Nephron progenitor cell (in vitro differentiated cells): ENCODE data around the gene RPS6KB2.
A peak's percentile ranks its signal among the peaks of the same experiment; 100 is the strongest.

Experiments
- DNase-seq: peaks from one replicate; pipeline ENCODE4 v3.0.0; 2021
- H3K27ac Mint-ChIP-seq: 2 replicates; pipeline ENCODE4 v1.8.0; 2021; ENCODE audit warnings: mild to moderate bottlenecking, moderate library complexity, mixed read lengths
- H3K27me3 Mint-ChIP-seq: 2 replicates; pipeline ENCODE4 v1.8.0; 2021; ENCODE audit warnings: mild to moderate bottlenecking, low read depth, mixed read lengths; ENCODE audit not compliant: poor library complexity
- H3K36me3 Mint-ChIP-seq: 2 replicates; pipeline ENCODE4 v1.8.0; 2021; ENCODE audit warnings: low read depth, mixed read lengths
- H3K4me1 Mint-ChIP-seq: 2 replicates; pipeline ENCODE4 v1.8.0; 2021; ENCODE audit warnings: mixed read lengths
- H3K4me3 Mint-ChIP-seq: 2 replicates; pipeline ENCODE4 v1.8.0; 2021; ENCODE audit warnings: mild to moderate bottlenecking, moderate library complexity, mixed read lengths
- H3K9me3 Mint-ChIP-seq: 2 replicates; pipeline ENCODE4 v1.8.0; 2021; ENCODE audit warnings: mild to moderate bottlenecking, moderate library complexity, mixed read lengths
- CTCF ChIP-seq: fragments of 200-600 bp; sonication (generic); IDR thresholded peaks from 2 replicates; pipeline ENCODE4 v1.5.0; 2021; ENCODE audit warnings: antibody characterized with exemption

The RPS6KB2 gene

GRCh38 chr11:67396259-67396581 lies 32.1 kb upstream of the RPS6KB2 start:
- Mint-ChIP-seq H3K27ac (peak overlapping the region; percentile 66), H3K4me3 (no peak overlapping the region), H3K27me3 (peaks cover 4% of the 10 kb centered on the region), H3K4me1 (peaks cover 50% of the 10 kb centered on the region), H3K9me3 (no peaks in the 10 kb centered on the region), H3K36me3 (peaks cover 13% of the 10 kb centered on the region)
- DNase-seq, result no peak
- no peak for TF ChIP-seq CTCF

GRCh38 chr11:67396587-67397389 lies 31.5 kb upstream of the RPS6KB2 start:
- no peak overlapping the region for H3K4me3 Mint-ChIP-seq
- H3K9me3 Mint-ChIP-seq, result no peaks in the 10 kb centered on the region
- TF ChIP-seq CTCF, result no peak
- H3K27ac Mint-ChIP-seq, result peak overlapping the region; percentile 88
- peaks cover 13% of the 10 kb centered on the region for H3K36me3 Mint-ChIP-seq
- DNase-seq, result no peak
- peaks cover 47% of the 10 kb centered on the region for H3K4me1 Mint-ChIP-seq
- H3K27me3 Mint-ChIP-seq, result peaks cover 4% of the 10 kb centered on the region

GRCh38 chr11:67397536-67397935 lies 30.8 kb upstream of the RPS6KB2 start:
- Mint-ChIP-seq H3K4me1 (peaks cover 45% of the 10 kb centered on the region), H3K36me3 (peaks cover 13% of the 10 kb centered on the region), H3K9me3 (no peaks in the 10 kb centered on the region), H3K4me3 (no peak overlapping the region), H3K27ac (peak overlapping the region; percentile 90), H3K27me3 (peaks cover 4% of the 10 kb centered on the region)
- TF ChIP-seq CTCF, result no peak
- DNase-seq, result no peak

- Mint-ChIP-seq H3K27me3 (no peaks in the 10 kb centered on the region), H3K27ac (peak overlapping the region; percentile 90), H3K4me1 (peaks cover 42% of the 10 kb centered on the region), H3K9me3 (no peaks in the 10 kb centered on the region), H3K36me3 (peaks cover 13% of the 10 kb centered on the region), H3K4me3 (no peak overlapping the region)
- no peak for DNase-seq
- no peak for TF ChIP-seq CTCF
Measured at GRCh38 chr11:67397986-67398660, 30.2 kb upstream of the RPS6KB2 start.

- no peak for TF ChIP-seq CTCF
- Mint-ChIP-seq H3K9me3 (no peaks in the 10 kb centered on the region), H3K27ac (peak overlapping the region; percentile 83), H3K4me1 (peaks cover 45% of the 10 kb centered on the region), H3K4me3 (peak overlapping the region; percentile 58), H3K27me3 (no peaks in the 10 kb centered on the region), H3K36me3 (peaks cover 9% of the 10 kb centered on the region)
- no peak for DNase-seq
Measured at GRCh38 chr11:67398661-67399563, 29.4 kb upstream of the RPS6KB2 start.
